ENCODE measurements around the gene TAF11. TPM values are rescaled to one million over a fixed set of nuclear protein-coding genes. Genes with fewer than 3 reads are reported as not detected.
A peak's percentile ranks its signal among the peaks of the same experiment; 100 is the strongest.
"Not testable (repeated sequence)": the region's sequence is repeated elsewhere in the genome, so short reads cannot be mapped to it uniquely, and the experiment has no call there.

TAF11 gene
- total and polyA plus RNA-seq, 12 donors = 16.3 to 50.2 (median 18.0) TPM

GRCh38 chr6:34890533-34890925, 2.7 kb upstream of the TAF11 start:
- ATAC-seq (no peak), DNase-seq (no peak)
- no peaks in the 10 kb centered on the region for H3K27me3 ChIP-seq
- peak overlapping the region in 8 of 10 donors; percentile 74 to 93 (median 87) for H3K27ac ChIP-seq
- peaks cover 8 to 71% (median 35%) of the 10 kb centered on the region in 9 donors for H3K4me1 ChIP-seq
- H3K4me3 ChIP-seq = peak overlapping the region in 9 of 10 donors; percentile 62 to 92 (median 76)
- WGBS, 2 donors = 50 to 52% methylated on average over 7 of the region's 7 CpGs
- H3K9me3 ChIP-seq = no peaks in the 10 kb centered on the region
- intact Hi-C loops (cut with DNase I) = loop anchor here in 4 of 10 donors (5.0 to 10.0 kb wide), 4 partner anchors 67 to 92 kb away; no protein-coding TSS in a partner anchor
- no peak for TF ChIP-seq CTCF (IDR thresholded peaks at IDR 0.05)
- H3K36me3 ChIP-seq = peaks cover 0 to 6% (median 0%) of the 10 kb centered on the region in 9 donors

- peak within 1 kb of the TSS; percentile 62 to 92 (median 78) for H3K4me3 ChIP-seq
- ATAC-seq = peak; percentile 72 to 89 (median 88)
- peaks cover 0 to 4% (median 0%) of the 10 kb centered on the region in 11 donors for H3K9me3 ChIP-seq
- no peaks in the 10 kb centered on the region for H3K27me3 ChIP-seq
- H3K4me1 ChIP-seq = peaks cover 8 to 63% (median 35%) of the 10 kb centered on the region in 9 donors
- H3K36me3 ChIP-seq = peaks cover 0 to 21% (median 0%) of the 10 kb centered on the region in 9 donors
- intact Hi-C loops (cut with DNase I) = loop anchor here in 5 of 10 donors (1.0 to 10.0 kb wide), 9 partner anchors 68 to 256 kb away; partner anchors contain the start of genes SNRPC (in 2 of the 5), TCP11 (in 2 of the 5) and BLTP3A (in 1 of the 5)
- DNase-seq = peak; percentile 83 to 85
- no peak for TF ChIP-seq CTCF (IDR thresholded peaks at IDR 0.05)
- 1% methylated on average over 58 to 59 of the region's 60 CpGs for WGBS, 2 donors
- H3K27ac ChIP-seq = peak within 1 kb of the TSS; percentile 62 to 93 (median 87)
Measured at GRCh38 chr6:34888874-34889555, 1.2 kb upstream of the TAF11 start, which contains the start of gene ANKS1A. TSS of gene ANKS1A (plus strand) at chr6:34889255. CDS start at chr6:34889403, 148 bp downstream.

GRCh38 chr6:34888514-34888856, 643 bp upstream of the TAF11 start:
- Histone ChIP-seq H3K4me3 (peak overlapping the region; percentile 62 to 92 (median 78)), H3K4me1 (peaks cover 8 to 62% (median 35%) of the 10 kb centered on the region in 9 donors), H3K27me3 (no peaks in the 10 kb centered on the region), H3K36me3 (peaks cover 0 to 25% (median 0%) of the 10 kb centered on the region in 9 donors), H3K27ac (peak overlapping the region in 9 of 10 donors; percentile 74 to 93 (median 89)), H3K9me3 (peaks cover 0 to 5% (median 0%) of the 10 kb centered on the region in 11 donors)
- TF ChIP-seq CTCF (IDR thresholded peaks at IDR 0.05) = no peak
- ATAC-seq = no peak
- WGBS, 2 donors = 0 to 1% methylated on average over 5 of the region's 5 CpGs
- intact Hi-C loops (cut with DNase I) = loop anchor here in 5 of 10 donors (1.0 to 10.0 kb wide), 9 partner anchors 69 to 256 kb away; partner anchors contain the start of genes SNRPC (in 2 of the 5), TCP11 (in 2 of the 5) and BLTP3A (in 1 of the 5)
- no peak for DNase-seq

GRCh38 chr6:34885837-34886236, 2.0 kb downstream of the TAF11 start:
- 92 to 95% methylated on average over 15 of the region's 15 CpGs for WGBS, 2 donors
- H3K27me3 ChIP-seq, H3K4me3 ChIP-seq, DNase-seq, H3K27ac ChIP-seq, ATAC-seq, H3K9me3 ChIP-seq: not testable (repeated sequence)
- intact Hi-C loops (cut with DNase I) = loop anchor here in 5 of 10 donors (5.0 to 10.0 kb wide), 7 partner anchors 71 to 259 kb away; partner anchors contain the start of genes TCP11 (in 2 of the 5) and SNRPC (in 1 of the 5)
- H3K36me3 ChIP-seq = peaks cover 0 to 51% (median 3%) of the 10 kb centered on the region in 9 donors
- peaks cover 8 to 38% (median 25%) of the 10 kb centered on the region in 9 donors for H3K4me1 ChIP-seq
